Activated CD4-positive, alpha-beta T cell treated with anti-CD3 and anti-CD28 coated beads, Interleukin-2, amount 50 U/mL, for 4 hours (primary cell): ENCODE measurements around the gene FRY.

Experiments used
- DNase-seq, 2 experiments: peaks; one replicate each; pipeline ENCODE4 v3.0.0-alpha.2; 2020

The FRY gene

GRCh38 chr13:32017474-32017873, 14.1 kb upstream of the FRY start:
- no peak for DNase-seq

GRCh38 chr13:32019612-32020233, 11.9 kb upstream of the FRY start:
- DNase-seq: no peak

GRCh38 chr13:32021785-32022184, 9.8 kb upstream of the FRY start:
- DNase-seq: no peak

- DNase-seq: no peak
These were observed 9.3 kb upstream of the FRY start for GRCh38 chr13:32022311-32022710.

GRCh38 chr13:32023096-32023495, 8.5 kb upstream of the FRY start:
- DNase-seq: no peak

GRCh38 chr13:32023698-32024097, 7.9 kb upstream of the FRY start:
- no peak for DNase-seq

GRCh38 chr13:32024750-32025149, 6.8 kb upstream of the FRY start:
- DNase-seq: no peak

- DNase-seq: no peak
These were observed 5.8 kb upstream of the FRY start for GRCh38 chr13:32025730-32026129.

- no peak for DNase-seq
These were observed 5.0 kb upstream of the FRY start for GRCh38 chr13:32026623-32027022.

- no peak for DNase-seq
These were observed 2.9 kb upstream of the FRY start for GRCh38 chr13:32028711-32029110.

GRCh38 chr13:32029684-32030083, 1.9 kb upstream of the FRY start:
- no peak for DNase-seq

- DNase-seq: no peak
These were observed 319 bp downstream of the FRY start for GRCh38 chr13:32031815-32032370.

- no peak for DNase-seq
These were observed 1.2 kb downstream of the FRY start for GRCh38 chr13:32032759-32033158.

GRCh38 chr13:32033744-32034143, 2.2 kb downstream of the FRY start:
- DNase-seq: no peak

GRCh38 chr13:32035716-32036115, 4.1 kb downstream of the FRY start:
- DNase-seq: no peak

- DNase-seq: no peak
These were observed 4.6 kb downstream of the FRY start for GRCh38 chr13:32036126-32036695.

GRCh38 chr13:32036757-32037156, 5.2 kb downstream of the FRY start:
- DNase-seq: no peak

GRCh38 chr13:32037471-32037870, 5.9 kb downstream of the FRY start:
- DNase-seq: no peak

- no peak for DNase-seq
These were observed 6.8 kb downstream of the FRY start for GRCh38 chr13:32038343-32038742.

GRCh38 chr13:32039056-32039455, 7.5 kb downstream of the FRY start:
- no peak for DNase-seq

- no peak for DNase-seq
These were observed 8.0 kb downstream of the FRY start for GRCh38 chr13:32039528-32039927.

GRCh38 chr13:32040052-32040642, 8.6 kb downstream of the FRY start:
- no peak for DNase-seq

GRCh38 chr13:32040689-32041088, 9.1 kb downstream of the FRY start:
- no peak for DNase-seq

- no peak for DNase-seq
These were observed 9.9 kb downstream of the FRY start for GRCh38 chr13:32041429-32041828.

- no peak for DNase-seq
These were observed 11.0 kb downstream of the FRY start for GRCh38 chr13:32042551-32042950.
